Type B pancreatic cell (in vitro differentiated cells): ENCODE measurements around the gene MASP1. TPM values are rescaled to one million over a fixed set of nuclear protein-coding genes. Genes with fewer than 3 reads are reported as not detected.

ENCODE experiments used
- DNase-seq: peaks from one replicate; pipeline ENCODE4 v3.0.0; 2021; ENCODE audit warnings: mixed read lengths; ENCODE audit not compliant: unreplicated experiment; ENCODE audit errors: extremely low spot score
- H3K27ac Mint-ChIP-seq: 2 replicates; pipeline ENCODE4 v1.8.0; 2021; ENCODE audit warnings: mild to moderate bottlenecking, mixed read lengths
- H3K27me3 Mint-ChIP-seq: 2 replicates; pipeline ENCODE4 v1.8.0; 2021; ENCODE audit warnings: mixed read lengths
- H3K36me3 Mint-ChIP-seq: 2 replicates; pipeline ENCODE4 v1.8.0; 2021; ENCODE audit warnings: mixed read lengths
- H3K4me1 Mint-ChIP-seq: one replicate; pipeline ENCODE4 v1.8.0; 2021; ENCODE audit warnings: mixed read lengths; ENCODE audit not compliant: unreplicated experiment
- H3K4me3 Mint-ChIP-seq: 2 replicates; pipeline ENCODE4 v1.8.0; 2021; ENCODE audit warnings: mild to moderate bottlenecking, mixed read lengths
- H3K9me3 Mint-ChIP-seq: 2 replicates; pipeline ENCODE4 v1.8.0; 2021; ENCODE audit warnings: mixed read lengths
- total RNA-seq: library from RNA; stranded (reverse); gene quantifications from 2 replicates; pipeline ENCODE4 v1.2.1, GENCODE V29; 2021; ENCODE audit warnings: low replicate concordance
- TF ChIP-seq, protein P1 (sequence below): fragments of 200-600 bp; sonication (generic); conservative IDR thresholded peaks from 2 replicates; pipeline ENCODE4 v1.5.0; 2021; ENCODE audit warnings: antibody characterized with exemption, mild to moderate bottlenecking

MASP1 gene
- total RNA-seq, 1 donor from 2014 or later, result 1.6 TPM

DNA sequence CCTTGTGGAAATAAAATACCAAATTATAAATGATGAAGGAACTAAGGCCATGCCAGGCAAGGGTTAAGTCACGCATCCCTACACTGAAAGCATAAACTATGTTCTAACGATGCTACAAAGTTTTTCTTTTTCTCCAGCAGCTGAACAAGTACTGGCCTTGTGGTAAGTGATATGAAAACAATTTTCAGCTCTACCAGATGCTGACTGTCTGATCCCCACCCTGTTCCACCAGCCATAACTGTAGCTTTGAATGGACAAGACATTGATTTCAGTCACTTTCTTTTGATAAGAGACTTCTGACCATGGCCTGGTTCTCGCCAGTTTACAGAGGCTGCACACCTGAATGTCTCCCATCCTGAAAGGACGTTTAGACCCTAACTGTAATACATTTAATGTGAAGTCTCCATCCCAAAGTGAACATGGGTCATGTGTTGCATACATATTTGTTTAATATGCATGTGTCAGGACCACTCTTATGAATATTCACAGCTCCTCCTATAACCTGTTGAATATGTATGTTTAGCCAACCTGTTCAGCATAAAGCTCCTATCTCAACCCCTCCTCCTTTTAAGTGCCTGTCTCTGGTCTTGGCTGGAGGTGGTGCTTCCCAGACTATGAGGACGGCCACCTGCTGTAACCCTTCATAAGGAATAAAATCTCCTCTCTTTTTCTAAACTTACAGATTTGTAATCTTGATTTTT, 33.4 kb downstream of the MASP1 start:
- Mint-ChIP-seq H3K27me3 (no peaks in the 10 kb centered on the region), H3K27ac (no peak overlapping the region), H3K9me3 (no peaks in the 10 kb centered on the region), H3K36me3 (no peaks in the 10 kb centered on the region), H3K4me1 (peaks cover 3% of the 10 kb centered on the region), H3K4me3 (no peak overlapping the region)
- no peak for DNase-seq
- TF ChIP-seq, protein P1, sequence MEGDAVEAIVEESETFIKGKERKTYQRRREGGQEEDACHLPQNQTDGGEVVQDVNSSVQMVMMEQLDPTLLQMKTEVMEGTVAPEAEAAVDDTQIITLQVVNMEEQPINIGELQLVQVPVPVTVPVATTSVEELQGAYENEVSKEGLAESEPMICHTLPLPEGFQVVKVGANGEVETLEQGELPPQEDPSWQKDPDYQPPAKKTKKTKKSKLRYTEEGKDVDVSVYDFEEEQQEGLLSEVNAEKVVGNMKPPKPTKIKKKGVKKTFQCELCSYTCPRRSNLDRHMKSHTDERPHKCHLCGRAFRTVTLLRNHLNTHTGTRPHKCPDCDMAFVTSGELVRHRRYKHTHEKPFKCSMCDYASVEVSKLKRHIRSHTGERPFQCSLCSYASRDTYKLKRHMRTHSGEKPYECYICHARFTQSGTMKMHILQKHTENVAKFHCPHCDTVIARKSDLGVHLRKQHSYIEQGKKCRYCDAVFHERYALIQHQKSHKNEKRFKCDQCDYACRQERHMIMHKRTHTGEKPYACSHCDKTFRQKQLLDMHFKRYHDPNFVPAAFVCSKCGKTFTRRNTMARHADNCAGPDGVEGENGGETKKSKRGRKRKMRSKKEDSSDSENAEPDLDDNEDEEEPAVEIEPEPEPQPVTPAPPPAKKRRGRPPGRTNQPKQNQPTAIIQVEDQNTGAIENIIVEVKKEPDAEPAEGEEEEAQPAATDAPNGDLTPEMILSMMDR, result no peak

DNA sequence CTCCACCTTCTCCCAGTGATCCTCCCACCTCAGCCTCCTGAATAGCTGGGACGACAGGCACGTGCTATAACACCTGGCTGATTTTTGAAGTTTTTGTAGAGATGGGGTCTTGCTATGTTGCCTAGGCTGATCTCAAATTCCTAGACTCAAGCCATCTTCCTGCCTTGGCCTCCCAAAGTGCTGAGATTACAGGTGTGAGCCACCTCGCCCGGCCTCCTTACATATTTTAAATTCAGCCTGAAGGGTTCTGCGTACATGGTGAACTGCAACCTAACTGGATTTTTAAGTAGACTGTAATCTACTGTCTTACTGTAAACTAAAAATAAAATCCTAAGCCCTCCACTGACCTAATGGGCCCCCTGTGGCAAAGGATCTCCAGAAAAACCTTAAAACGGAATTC, 34.1 kb downstream of the MASP1 start:
- H3K4me1 Mint-ChIP-seq, result no peaks in the 10 kb centered on the region

DNA sequence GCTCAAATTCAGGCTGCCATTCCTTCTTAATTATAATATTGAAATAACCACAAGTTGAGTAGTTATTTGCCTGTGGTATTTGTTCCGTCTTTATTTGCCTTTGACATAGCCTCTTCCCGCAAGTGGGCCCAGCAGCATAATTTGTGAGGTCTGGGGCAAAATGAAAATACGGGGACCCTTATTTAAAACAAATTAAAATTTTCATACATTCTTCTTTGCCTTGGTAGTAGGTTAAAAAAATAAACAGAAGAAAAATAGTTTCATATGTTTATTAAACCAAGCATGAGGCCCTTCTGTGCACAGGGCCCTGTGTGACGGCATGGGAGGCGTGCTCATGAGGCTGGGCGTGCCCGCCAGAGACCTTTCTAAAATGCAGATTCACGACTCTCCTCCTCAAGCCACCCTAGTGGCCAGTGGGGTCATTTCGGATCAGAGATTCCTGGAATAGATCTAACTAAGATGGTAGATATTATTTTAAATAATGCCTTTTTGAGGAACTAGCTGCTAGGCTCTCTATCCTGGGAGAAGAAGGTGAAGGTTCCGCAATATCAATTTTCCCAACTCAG, 35.4 kb downstream of the MASP1 start:
- Mint-ChIP-seq H3K4me1 (no peaks in the 10 kb centered on the region), H3K27ac (no peak overlapping the region), H3K4me3 (no peak overlapping the region), H3K9me3 (no peaks in the 10 kb centered on the region), H3K27me3 (no peaks in the 10 kb centered on the region), H3K36me3 (no peaks in the 10 kb centered on the region)
- TF ChIP-seq, protein P1, result peak; percentile 45
- DNase-seq, result no peak

More for the DNA sequence above, 34.1 kb downstream of the MASP1 start:
- Mint-ChIP-seq H3K27me3 (no peaks in the 10 kb centered on the region), H3K4me3 (no peak overlapping the region), H3K36me3 (no peaks in the 10 kb centered on the region), H3K27ac (no peak overlapping the region), H3K9me3 (no peaks in the 10 kb centered on the region)
- TF ChIP-seq, protein P1, result no peak
- DNase-seq, result no peak

DNA sequence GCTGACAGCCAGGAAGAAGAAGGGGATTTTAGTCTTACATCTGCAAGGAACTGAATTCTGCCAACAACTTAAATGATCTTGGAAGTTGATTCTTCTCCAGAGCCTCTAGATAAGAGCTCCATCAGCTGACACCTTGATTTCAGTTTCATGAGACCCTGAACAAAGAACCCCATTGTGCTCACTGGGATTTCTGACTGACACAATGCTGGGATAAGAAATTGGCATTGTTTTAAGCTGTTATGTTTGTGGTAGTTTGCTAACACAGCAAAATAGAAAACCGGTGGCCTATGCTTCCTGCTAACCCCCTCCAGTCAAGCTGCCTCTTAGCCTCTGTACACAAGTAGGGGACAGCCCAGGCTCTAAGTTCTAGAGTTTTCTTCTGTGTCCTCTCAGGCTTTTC, 36.2 kb downstream of the MASP1 start:
- Mint-ChIP-seq H3K27me3 (no peaks in the 10 kb centered on the region), H3K9me3 (no peaks in the 10 kb centered on the region), H3K36me3 (no peaks in the 10 kb centered on the region), H3K4me1 (no peaks in the 10 kb centered on the region), H3K27ac (no peak overlapping the region), H3K4me3 (no peak overlapping the region)
- TF ChIP-seq, protein P1, result no peak
- no peak for DNase-seq

DNA sequence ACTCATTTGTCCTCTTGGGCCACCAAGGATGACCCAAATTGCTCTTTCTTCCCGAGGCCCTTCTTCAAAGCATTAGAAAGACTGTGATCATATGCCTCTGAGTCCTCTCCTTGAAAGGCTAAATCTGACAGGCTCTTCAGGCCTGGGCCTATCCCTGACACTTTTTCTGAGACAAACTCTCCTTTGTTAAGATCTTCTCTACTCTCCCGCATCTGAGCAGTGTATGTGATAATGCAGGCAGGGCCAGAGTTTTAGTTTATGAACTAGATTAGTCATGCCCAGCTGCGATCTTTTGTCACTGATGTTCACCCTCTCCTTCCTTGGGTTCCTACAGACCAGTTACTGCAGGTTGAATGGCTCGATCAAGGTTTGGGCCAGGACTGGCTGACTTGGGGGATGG, 39.2 kb downstream of the MASP1 start:
- no peak overlapping the region for H3K4me3 Mint-ChIP-seq
- no peak overlapping the region for H3K27ac Mint-ChIP-seq
- H3K9me3 Mint-ChIP-seq, result no peaks in the 10 kb centered on the region
- TF ChIP-seq, protein P1, result no peak
- peaks cover 1% of the 10 kb centered on the region for H3K4me1 Mint-ChIP-seq
- no peak for DNase-seq
- no peaks in the 10 kb centered on the region for H3K36me3 Mint-ChIP-seq
- peaks cover 6% of the 10 kb centered on the region for H3K27me3 Mint-ChIP-seq
